LNCAP (cell line): ENCODE measurements around the gene SLC35F3.

Experiments
- CTCF ChIP-seq: fragments of 450-650 bp; IDR thresholded peaks from 2 replicates; pipeline ENCODE4 v1.5.1; 2017; ENCODE audit warnings: mild to moderate bottlenecking

Gene SLC35F3

DNA sequence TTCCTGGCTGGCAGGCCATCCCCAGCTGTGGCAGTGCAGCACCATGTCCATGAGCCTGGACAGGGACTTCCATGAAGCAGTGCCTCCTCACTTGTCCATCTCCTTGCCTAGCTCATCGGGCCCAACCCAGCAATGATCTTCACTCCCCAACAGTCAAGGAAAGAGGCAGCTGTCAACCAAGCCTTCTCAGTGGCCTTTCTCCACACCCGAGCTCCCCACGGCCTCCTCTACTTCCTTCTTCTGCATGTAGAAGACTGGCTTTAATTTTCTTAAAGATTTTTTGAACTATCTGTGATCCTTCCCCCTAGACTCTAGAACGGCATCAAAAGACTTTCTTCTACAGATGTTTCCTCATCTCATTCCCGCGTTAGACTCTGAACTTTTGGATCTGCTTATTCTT, 403.2 kb downstream of the SLC35F3 start:
- TF ChIP-seq CTCF = no peak

GRCh38 chr1:234309243-234309597, 404.7 kb downstream of the SLC35F3 start:
- no peak for TF ChIP-seq CTCF

- peak; percentile 98 for TF ChIP-seq CTCF
Measured at GRCh38 chr1:234309598-234310459, 405.4 kb downstream of the SLC35F3 start.

DNA sequence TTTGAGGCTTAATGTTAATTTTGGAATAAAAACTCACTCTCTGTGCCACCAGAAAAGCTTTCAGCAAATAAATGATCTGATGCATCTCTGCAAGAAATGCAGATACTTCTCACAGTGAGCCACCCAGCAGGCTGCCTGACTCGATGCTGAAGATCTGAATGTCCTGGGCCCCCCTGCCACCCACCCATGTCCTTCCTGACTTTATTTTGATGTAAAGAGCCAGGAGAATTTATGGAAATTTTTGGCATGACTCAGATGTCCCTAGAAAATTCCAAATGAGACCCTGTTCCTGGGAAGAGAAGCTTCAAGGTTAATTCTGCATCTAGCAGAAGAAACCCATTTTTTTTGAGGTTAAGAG, 406.0 kb downstream of the SLC35F3 start:
- TF ChIP-seq CTCF = no peak

GRCh38 chr1:234311414-234311813, 406.9 kb downstream of the SLC35F3 start:
- no peak for TF ChIP-seq CTCF

GRCh38 chr1:234313171-234313570, 408.7 kb downstream of the SLC35F3 start:
- no peak for TF ChIP-seq CTCF

- TF ChIP-seq CTCF = no peak
Measured at GRCh38 chr1:234315091-234315541, 410.6 kb downstream of the SLC35F3 start.

GRCh38 chr1:234315588-234315987, 411.1 kb downstream of the SLC35F3 start:
- no peak for TF ChIP-seq CTCF
